HepG2 (cell line): ENCODE data around the gene MARS1. TPM values are rescaled to one million over a fixed set of nuclear protein-coding genes. Genes with fewer than 3 reads are reported as not detected.

Experiments used
- ATAC-seq: fragments of 200-7000 bp; cut with Tn5 transposase; 3 replicates; pipeline ENCODE4 v1.9.1; 2020; ENCODE audit warnings: mild to moderate bottlenecking, moderate library complexity
- BruUV-seq: library from RNA; stranded (reverse); fragments of 400-500 nt; replicated peaks from 2 replicates; lab custom pipeline; 2021; lab: Mats Ljungman, UMichigan
- CTCF ChIA-PET: fragments of 300-600 bp; formaldehyde crosslinking; extraction: SDS; loops from one replicate; lab custom pipeline; 2021; ENCODE audit warnings: low total read pairs, inconsistent platforms, low intra/inter-chr PET ratio; lab: Yijun Ruan, JAX
- POLR2A ChIA-PET: fragments of 350-600 bp; sonication (Branson Sonifier 250); formaldehyde crosslinking; loops from one replicate; lab custom pipeline; 2020; ENCODE audit warnings: antibody characterized with exemption, inconsistent platforms; lab: Yijun Ruan, JAX
- DNase-seq: peaks from one replicate; pipeline ENCODE4 v3.0.0-alpha.2; 2015; ENCODE audit warnings: low spot score
- FAIRE-seq: peaks from 3 replicates; lab custom pipeline; 2011; peaks lifted over from hg19 to GRCh38; lab: Jason Lieb, UNC
- H2AFZ ChIP-seq: one replicate; pipeline ENCODE4 v1.6.1; 2011; ENCODE audit warnings: low read length, inconsistent platforms
- H3K27ac ChIP-seq: fragments of 300-600 bp; 3 replicates; pipeline ENCODE4 v1.8.0; 2011; ENCODE audit warnings: mixed run types, mild to moderate bottlenecking, mixed read lengths, low read length, inconsistent platforms; ENCODE audit not compliant: insufficient read depth; ENCODE audit errors: extremely low read length
- H3K27me3 ChIP-seq, 2 experiments: fragments of 200-600 bp in 1 of 2; 2 replicates in 1 of 2; 3 replicates in 1 of 2; pipeline versions ENCODE4 v1.6.0 to v1.8.0; 2011; ENCODE audit warnings: low read length in 2 of 2, mild to moderate bottlenecking in 2 of 2, moderate library complexity in 2 of 2, inconsistent platforms in 1 of 2; ENCODE audit not compliant: insufficient read depth in 2 of 2, control insufficient read depth in 1 of 2
- H3K36me3 ChIP-seq, 2 experiments: fragments of 200-600 bp in 1 of 2; replicated peaks in 1 of 2; 2 replicates in 1 of 2; 3 replicates in 1 of 2; pipeline versions ENCODE4 v1.5.1 to v1.8.0; 2011; ENCODE audit warnings: low read length in 2 of 2, inconsistent platforms in 1 of 2; ENCODE audit not compliant: insufficient read depth in 2 of 2, control insufficient read depth in 1 of 2
- H3K4me1 ChIP-seq: 2 replicates; pipeline ENCODE4 v1.5.1; 2012; ENCODE audit warnings: low read length, inconsistent platforms; ENCODE audit not compliant: insufficient read depth
- H3K4me2 ChIP-seq: 2 replicates; pipeline ENCODE4 v1.6.0; 2011; ENCODE audit warnings: low read depth, low read length, inconsistent platforms
- H3K4me3 ChIP-seq, 3 experiments: fragments of 200-600 bp in 1 of 3; sonication (generic), shearing (Covaris generic) in 1 of 3; replicated peaks in 1 of 3; 2 replicates each; pipeline ENCODE4 v1.5.1; 2011 to 2016; ENCODE audit warnings: low read length in 3 of 3, inconsistent platforms in 2 of 3, low read depth in 2 of 3, mild to moderate bottlenecking in 2 of 3, control low read depth in 1 of 3, mixed read lengths in 1 of 3; ENCODE audit not compliant: insufficient read depth in 1 of 3
- H3K79me2 ChIP-seq: one replicate; pipeline ENCODE4 v1.6.1; 2011; ENCODE audit warnings: low read length, inconsistent platforms; ENCODE audit not compliant: insufficient read depth
- H3K9ac ChIP-seq: 2 replicates; pipeline ENCODE4 v1.6.0; 2011; ENCODE audit warnings: mild to moderate bottlenecking, low read depth, low read length, inconsistent platforms; ENCODE audit not compliant: insufficient read depth
- H3K9me3 ChIP-seq: 2 replicates; pipeline ENCODE4 v1.5.1; 2012; ENCODE audit warnings: mild to moderate bottlenecking, low read length
- H4K20me1 ChIP-seq: 2 replicates; pipeline ENCODE4 v1.6.0; 2011; ENCODE audit warnings: inconsistent platforms, mild to moderate bottlenecking, low read length, moderate library complexity; ENCODE audit not compliant: insufficient read depth
- ELF1 ChIP-seq: sonication (generic); formaldehyde crosslinking; IDR thresholded peaks from 2 replicates; pipeline ENCODE4 v1.4.0; 2020; ENCODE audit warnings: missing genetic modification reagents
- ELF3 ChIP-seq: IDR thresholded peaks from 2 replicates; pipeline ENCODE4 v1.6.1; 2016; ENCODE audit warnings: missing genetic modification reagents, missing compliant biosample characterization
- EP300 ChIP-seq, 3 experiments: sonication (generic) in 1 of 3; formaldehyde crosslinking in 1 of 3; IDR thresholded peaks; 2 replicates each; pipeline versions ENCODE4 v1.5.1 to v1.6.1; 2011 to 2020; ENCODE audit warnings: low read depth in 2 of 3, low read length in 2 of 3, borderline replicate concordance in 1 of 3, improper control_type of control experiment in 1 of 3, mild to moderate bottlenecking in 1 of 3, missing genetic modification reagents in 1 of 3, moderate library complexity in 1 of 3
- HOXA5 ChIP-seq: sonication (generic); formaldehyde crosslinking; IDR thresholded peaks from 2 replicates; pipeline ENCODE4 v1.4.0; 2020; ENCODE audit warnings: missing genetic modification reagents
- MAF1 ChIP-seq: sonication (generic); formaldehyde crosslinking; IDR thresholded peaks from 2 replicates; pipeline ENCODE4 v1.5.0; 2020; ENCODE audit warnings: missing genetic modification reagents, borderline replicate concordance
- RAD51 ChIP-seq: fragments of 450-650 bp; IDR thresholded peaks from 2 replicates; pipeline ENCODE4 v1.6.1; 2016; ENCODE audit warnings: borderline replicate concordance
- SRSF9 ChIP-seq: fragments of 200-400 bp; formaldehyde crosslinking; IDR thresholded peaks from 2 replicates; pipeline ENCODE4 v1.6.1; 2018; ENCODE audit warnings: borderline replicate concordance, mild to moderate bottlenecking, low read depth, low read length; ENCODE audit not compliant: insufficient read depth, poor library complexity, severe bottlenecking
- ZNF354B ChIP-seq: sonication (generic); formaldehyde crosslinking; IDR thresholded peaks from 2 replicates; pipeline ENCODE4 v1.8.0; 2022; ENCODE audit warnings: mild to moderate bottlenecking, missing genetic modification reagents
- ZNF367 ChIP-seq: sonication (generic); formaldehyde crosslinking; IDR thresholded peaks from 2 replicates; pipeline ENCODE4 v1.4.0; 2020; ENCODE audit warnings: missing genetic modification reagents, borderline replicate concordance
- ZNF430 ChIP-seq: sonication (generic); formaldehyde crosslinking; IDR thresholded peaks from 2 replicates; pipeline ENCODE4 v1.9.0; 2021; ENCODE audit warnings: mild to moderate bottlenecking, missing genetic modification reagents
- WGBS: methylation state at CpG from one replicate; pipeline ENCODE4 v1.1.6; 2017; ENCODE audit warnings: low lambda C conversion rate; 5-methylcytosine and 5-hydroxymethylcytosine counted together
- in situ Hi-C: cut with HindIII; loops from 2 replicates; pipeline ENCODE4 v1.10.0; 2017; ENCODE audit warnings: low pct_unique_long_range_greater_than_20kb; ENCODE audit not compliant: extremely low pct_ligation_motif_present
- intact Hi-C: fragments of 100-400 bp; cut with micrococcal nuclease; formaldehyde crosslinking; loops from one replicate; pipeline ENCODE4 v1.10.0; 2022; ENCODE audit not compliant: unreplicated experiment
- polyA plus RNA-seq, 8 experiments: library from polyadenylated mRNA; depleted of rRNA in 3 of 8; stranded (reverse) in 7 of 8; unstranded in 1 of 8; fragments of >200 nt; fragmentation: Illumina TruSeq in 4 of 8; extraction: Trizol in 4 of 8; gene quantifications; 2 replicates each; pipeline versions ENCODE4 v1.2.1 to v1.2.3, GENCODE V29; 2011 to 2016; ENCODE audit warnings: low read depth in 4 of 8, missing spikeins in 1 of 8, mixed read lengths in 1 of 8; ENCODE audit not compliant: insufficient read depth in 1 of 8
- total RNA-seq, 5 experiments: library from RNA; depleted of rRNA; stranded (reverse); fragments of >200 nt; fragmentation: Illumina TruSeq; extraction: Trizol; gene quantifications; 2 replicates each; pipeline ENCODE4 v1.2.3, GENCODE V29; 2016; ENCODE audit warnings: low read depth in 1 of 5
- TF ChIP-seq, protein P1 (sequence below): sonication (generic); formaldehyde crosslinking; IDR thresholded peaks from 2 replicates; pipeline ENCODE4 v1.8.0; 2022; ENCODE audit warnings: mild to moderate bottlenecking, missing genetic modification reagents, moderate library complexity
- TF ChIP-seq, protein P2 (sequence below): sonication (generic); formaldehyde crosslinking; IDR thresholded peaks from 2 replicates; pipeline ENCODE4 v1.8.0; 2023; ENCODE audit warnings: mild to moderate bottlenecking, missing genetic modification reagents
- TF ChIP-seq, protein P3 (sequence below): sonication (generic); formaldehyde crosslinking; IDR thresholded peaks from 2 replicates; pipeline ENCODE4 v1.4.0; 2020; ENCODE audit warnings: missing genetic modification reagents, borderline replicate concordance
- TF ChIP-seq, protein P4 (sequence below): sonication (generic); formaldehyde crosslinking; IDR thresholded peaks from 2 replicates; pipeline ENCODE4 v1.4.0; 2020; ENCODE audit warnings: missing genetic modification reagents

MARS1 gene
- total and polyA plus RNA-seq, 2 of the 13 experiments (the other 11 are each of a cell fraction or from before 2014, with no cell fraction given): 115 to 181 TPM

DNA sequence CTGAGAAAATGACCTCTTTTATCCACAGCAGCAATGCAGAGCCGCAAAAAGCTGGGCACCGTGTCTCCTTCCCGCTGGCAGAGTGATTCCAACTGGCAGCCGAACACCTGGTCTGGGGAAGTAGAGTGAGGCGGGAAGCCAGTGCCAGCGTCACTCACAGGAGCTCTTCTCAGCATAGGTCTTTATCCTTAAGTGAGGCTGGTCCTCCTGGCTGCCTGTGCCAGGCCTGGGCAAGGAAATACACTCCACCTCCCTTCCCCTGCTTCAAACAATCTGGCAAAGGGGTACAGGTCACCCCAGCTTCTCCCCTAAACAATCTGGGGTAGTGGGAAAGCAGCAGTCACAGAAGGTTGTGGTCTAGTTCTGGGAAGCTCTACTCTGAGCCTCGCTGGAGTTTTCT is 13.0 kb upstream of the MARS1 start:
- ATAC-seq: no peak
- DNase-seq: no peak
- ChIA-PET CTCF (no interaction called here), POLR2A (interaction anchor here (1.2 to 2.0 kb wide), 2 partner anchors 12 to 45 kb away, joined by 4 read pairs; partner anchors contain the start of genes DDIT3 and MARS1)
- no peak for FAIRE-seq
- no peaks in the 10 kb centered on the region for H3K36me3 ChIP-seq
- H3K79me2 ChIP-seq: no peaks in the 10 kb centered on the region
- intact Hi-C loops (no loop called here), in situ Hi-C loops (no loop called here)
- H3K9ac ChIP-seq: no peak overlapping the region
- H2AFZ ChIP-seq: no peak overlapping the region
- H3K27ac ChIP-seq: no peak overlapping the region
- H3K9me3 ChIP-seq: no peaks in the 10 kb centered on the region
- no peak overlapping the region for H3K4me3 ChIP-seq
- TF ChIP-seq EP300 (IDR thresholded peaks at IDR 0.05; ENCODE audit: low read depth in 2 of 2, low read length in 2 of 2) (no peak), EP300 (CRISPR knock-in tag; IDR thresholded peaks at IDR 0.05; ENCODE audit: borderline replicate concordance) (no peak), ZNF367 (no peak), HOXA5 (CRISPR knock-in tag) (no peak), SRSF9 (no peak), MAF1 (no peak), ELF3 (no peak), RAD51 (no peak), ZNF430 (CRISPR knock-in tag) (no peak), ZNF354B (CRISPR knock-in tag) (no peak), ELF1 (no peak)
- TF ChIP-seq, protein P1, sequence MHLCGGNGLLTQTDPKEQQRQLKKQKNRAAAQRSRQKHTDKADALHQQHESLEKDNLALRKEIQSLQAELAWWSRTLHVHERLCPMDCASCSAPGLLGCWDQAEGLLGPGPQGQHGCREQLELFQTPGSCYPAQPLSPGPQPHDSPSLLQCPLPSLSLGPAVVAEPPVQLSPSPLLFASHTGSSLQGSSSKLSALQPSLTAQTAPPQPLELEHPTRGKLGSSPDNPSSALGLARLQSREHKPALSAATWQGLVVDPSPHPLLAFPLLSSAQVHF (CRISPR knock-in tag): no peak
- TF ChIP-seq, protein P2, sequence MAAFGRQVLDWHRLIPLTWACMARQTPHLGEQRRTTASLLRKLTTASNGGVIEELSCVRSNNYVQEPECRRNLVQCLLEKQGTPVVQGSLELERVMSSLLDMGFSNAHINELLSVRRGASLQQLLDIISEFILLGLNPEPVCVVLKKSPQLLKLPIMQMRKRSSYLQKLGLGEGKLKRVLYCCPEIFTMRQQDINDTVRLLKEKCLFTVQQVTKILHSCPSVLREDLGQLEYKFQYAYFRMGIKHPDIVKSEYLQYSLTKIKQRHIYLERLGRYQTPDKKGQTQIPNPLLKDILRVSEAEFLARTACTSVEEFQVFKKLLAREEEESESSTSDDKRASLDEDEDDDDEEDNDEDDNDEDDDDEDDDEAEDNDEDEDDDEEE (CRISPR knock-in tag): no peak
- TF ChIP-seq, protein P3, sequence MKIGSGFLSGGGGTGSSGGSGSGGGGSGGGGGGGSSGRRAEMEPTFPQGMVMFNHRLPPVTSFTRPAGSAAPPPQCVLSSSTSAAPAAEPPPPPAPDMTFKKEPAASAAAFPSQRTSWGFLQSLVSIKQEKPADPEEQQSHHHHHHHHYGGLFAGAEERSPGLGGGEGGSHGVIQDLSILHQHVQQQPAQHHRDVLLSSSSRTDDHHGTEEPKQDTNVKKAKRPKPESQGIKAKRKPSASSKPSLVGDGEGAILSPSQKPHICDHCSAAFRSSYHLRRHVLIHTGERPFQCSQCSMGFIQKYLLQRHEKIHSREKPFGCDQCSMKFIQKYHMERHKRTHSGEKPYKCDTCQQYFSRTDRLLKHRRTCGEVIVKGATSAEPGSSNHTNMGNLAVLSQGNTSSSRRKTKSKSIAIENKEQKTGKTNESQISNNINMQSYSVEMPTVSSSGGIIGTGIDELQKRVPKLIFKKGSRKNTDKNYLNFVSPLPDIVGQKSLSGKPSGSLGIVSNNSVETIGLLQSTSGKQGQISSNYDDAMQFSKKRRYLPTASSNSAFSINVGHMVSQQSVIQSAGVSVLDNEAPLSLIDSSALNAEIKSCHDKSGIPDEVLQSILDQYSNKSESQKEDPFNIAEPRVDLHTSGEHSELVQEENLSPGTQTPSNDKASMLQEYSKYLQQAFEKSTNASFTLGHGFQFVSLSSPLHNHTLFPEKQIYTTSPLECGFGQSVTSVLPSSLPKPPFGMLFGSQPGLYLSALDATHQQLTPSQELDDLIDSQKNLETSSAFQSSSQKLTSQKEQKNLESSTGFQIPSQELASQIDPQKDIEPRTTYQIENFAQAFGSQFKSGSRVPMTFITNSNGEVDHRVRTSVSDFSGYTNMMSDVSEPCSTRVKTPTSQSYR: no peak
- TF ChIP-seq, protein P4, sequence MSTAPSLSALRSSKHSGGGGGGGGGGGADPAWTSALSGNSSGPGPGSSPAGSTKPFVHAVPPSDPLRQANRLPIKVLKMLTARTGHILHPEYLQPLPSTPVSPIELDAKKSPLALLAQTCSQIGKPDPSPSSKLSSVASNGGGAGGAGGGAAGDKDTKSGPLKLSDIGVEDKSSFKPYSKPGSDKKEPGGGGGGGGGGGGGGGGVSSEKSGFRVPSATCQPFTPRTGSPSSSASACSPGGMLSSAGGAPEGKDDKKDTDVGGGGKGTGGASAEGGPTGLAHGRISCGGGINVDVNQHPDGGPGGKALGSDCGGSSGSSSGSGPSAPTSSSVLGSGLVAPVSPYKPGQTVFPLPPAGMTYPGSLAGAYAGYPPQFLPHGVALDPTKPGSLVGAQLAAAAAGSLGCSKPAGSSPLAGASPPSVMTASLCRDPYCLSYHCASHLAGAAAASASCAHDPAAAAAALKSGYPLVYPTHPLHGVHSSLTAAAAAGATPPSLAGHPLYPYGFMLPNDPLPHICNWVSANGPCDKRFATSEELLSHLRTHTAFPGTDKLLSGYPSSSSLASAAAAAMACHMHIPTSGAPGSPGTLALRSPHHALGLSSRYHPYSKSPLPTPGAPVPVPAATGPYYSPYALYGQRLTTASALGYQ (CRISPR knock-in tag): no peak
- no peaks in the 10 kb centered on the region for H4K20me1 ChIP-seq
- WGBS: 78% methylated on average over 4 of the region's 7 CpGs
- no TSS peak for BruUV-seq
- H3K4me2 ChIP-seq: no peak overlapping the region
- H3K27me3 ChIP-seq: peaks cover 8 to 69% of the 10 kb centered on the region in 2 experiments
- H3K4me1 ChIP-seq: peaks cover 53% of the 10 kb centered on the region
